NCI-H128 (cell line): ENCODE data around the gene FAM193A.
"Not testable (repeated sequence)": the region's sequence is repeated elsewhere in the genome, so short reads cannot be mapped to it uniquely, and the experiment has no call there.

ENCODE experiments used
- DNase-seq: peaks from one replicate; lab custom pipeline; 2025; ENCODE audit not compliant: unreplicated experiment; lab: John Stamatoyannopoulos, UW

The FAM193A gene

DNA sequence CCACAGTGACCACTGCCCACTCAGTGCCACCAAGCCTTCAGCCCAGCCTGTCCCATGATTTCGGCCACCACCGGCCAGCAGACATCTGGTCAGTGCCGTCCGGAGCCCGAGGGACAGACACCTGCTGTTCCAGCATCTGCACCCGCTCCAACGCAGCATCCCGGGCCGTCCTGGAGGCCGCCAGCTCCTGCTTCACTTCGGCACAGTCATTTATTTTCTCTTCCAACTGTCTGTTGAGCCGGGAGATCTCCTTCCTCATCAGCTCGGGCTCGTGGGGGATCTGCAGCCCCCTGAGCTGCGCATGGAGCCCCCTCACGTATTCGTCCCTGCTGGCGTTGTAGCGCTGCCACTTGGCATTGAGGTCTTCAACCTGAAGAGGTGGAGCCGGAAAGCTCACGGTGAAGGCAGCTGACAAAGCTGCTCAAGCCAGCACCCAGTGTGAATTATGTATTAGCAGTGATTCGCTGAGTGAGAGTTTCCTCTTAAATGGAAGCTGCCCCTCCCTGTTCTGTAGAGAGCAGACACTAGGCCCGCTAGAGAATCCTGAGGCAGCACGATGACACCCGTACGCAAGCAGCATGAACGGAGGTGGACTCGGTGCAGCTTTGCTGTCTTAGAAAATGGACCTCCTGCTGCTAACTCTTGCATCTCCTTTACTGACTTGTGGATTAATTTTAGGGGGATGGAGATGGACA lies 208.3 kb downstream of the FAM193A start:
- DNase-seq = no peak

DNA sequence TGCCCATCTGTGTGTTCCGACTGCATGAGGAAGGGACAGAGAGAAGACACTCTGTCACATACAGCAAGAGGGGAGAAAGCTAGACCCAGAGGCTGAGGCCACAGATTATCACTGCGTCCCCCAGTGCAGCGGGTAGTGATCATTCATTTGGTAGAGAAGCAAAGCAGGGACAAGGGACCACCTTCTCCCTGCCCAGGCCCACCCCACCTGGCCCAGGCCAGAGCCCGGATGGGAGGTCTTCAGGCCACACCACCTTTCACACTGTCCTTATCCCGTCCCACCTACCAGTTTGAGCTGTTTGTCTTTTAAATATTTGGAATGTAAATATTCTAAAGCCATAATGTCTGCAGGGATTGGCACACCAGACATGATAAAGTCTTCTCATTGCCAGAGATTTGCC lies 209.1 kb downstream of the FAM193A start:
- DNase-seq = no peak

DNA sequence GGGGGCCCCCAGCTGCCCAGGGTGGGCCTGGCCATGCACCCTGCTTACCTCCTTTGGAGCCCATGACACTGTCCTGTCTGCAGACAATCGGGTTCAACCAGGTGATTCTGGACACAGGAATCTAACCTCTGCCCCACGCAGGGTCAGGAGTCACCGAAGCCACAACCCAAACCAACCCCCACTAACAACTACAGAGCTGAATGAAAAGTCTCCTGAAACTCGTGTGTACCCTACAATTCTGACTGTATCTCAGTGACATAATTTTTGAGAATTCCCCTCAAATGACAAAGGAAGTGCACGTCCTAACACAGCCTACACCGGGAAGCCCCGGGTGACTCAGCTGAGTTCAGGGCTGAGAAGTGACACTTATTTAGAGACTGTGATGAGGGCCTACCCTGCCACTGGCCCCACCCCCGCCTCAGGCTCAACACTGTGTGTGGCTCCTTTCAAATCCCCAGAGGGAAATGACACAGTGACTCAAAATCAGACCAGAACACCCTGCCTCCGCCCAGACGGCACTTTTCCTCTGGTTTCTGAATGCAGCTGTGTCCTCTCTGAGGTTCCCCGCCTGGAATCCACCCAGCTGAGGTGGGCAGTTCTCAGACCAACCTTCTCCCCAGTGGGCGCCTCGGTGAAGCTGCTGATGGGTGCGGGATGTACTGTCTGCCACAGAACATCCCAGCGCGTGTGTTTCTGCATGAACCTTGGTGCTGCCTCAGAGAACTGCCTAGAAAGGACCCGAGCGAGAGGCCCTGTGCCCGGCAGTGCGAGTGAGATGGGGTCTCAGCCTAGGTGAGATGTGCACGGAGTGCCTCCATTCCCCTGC lies 209.7 kb downstream of the FAM193A start:
- no peak for DNase-seq

DNA sequence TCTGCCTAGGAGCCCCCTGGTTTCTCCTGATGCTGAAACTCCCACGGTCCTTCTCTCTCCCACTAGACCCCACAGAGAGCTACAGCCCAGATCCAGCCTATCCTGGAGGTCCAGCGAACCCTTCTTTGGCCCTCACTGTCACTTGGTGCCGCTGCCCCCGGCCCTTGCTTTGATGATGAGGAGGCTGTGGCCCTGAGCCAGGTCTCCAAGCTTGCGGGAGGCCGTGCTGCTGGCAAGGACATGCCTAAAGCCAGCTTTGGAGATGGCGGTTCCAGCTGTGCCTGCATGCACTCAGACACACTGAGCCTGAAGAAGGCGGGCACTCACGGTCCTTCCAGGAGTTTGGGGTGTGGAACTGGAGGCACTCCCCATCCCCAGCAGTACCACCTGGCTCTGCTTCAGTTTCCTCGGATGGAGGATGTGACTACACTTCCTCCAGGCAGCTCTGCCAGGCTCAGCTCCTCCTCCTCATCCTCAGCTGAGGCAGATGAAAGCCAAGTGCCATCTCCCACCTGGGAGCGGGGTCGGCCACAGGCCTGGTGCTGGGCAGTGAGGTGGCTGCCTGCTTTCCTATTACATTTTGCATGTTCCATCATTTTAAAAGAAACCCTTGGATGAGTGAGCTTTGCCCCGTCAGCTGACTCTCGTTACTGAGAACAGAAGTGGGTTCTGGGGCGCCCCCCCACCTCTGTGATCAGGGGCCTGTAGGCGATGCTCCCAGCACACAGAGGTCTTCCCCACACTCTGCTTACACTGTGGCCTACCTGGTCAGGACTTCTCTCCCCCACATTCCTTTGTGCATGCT lies 210.6 kb downstream of the FAM193A start:
- DNase-seq = no peak

DNA sequence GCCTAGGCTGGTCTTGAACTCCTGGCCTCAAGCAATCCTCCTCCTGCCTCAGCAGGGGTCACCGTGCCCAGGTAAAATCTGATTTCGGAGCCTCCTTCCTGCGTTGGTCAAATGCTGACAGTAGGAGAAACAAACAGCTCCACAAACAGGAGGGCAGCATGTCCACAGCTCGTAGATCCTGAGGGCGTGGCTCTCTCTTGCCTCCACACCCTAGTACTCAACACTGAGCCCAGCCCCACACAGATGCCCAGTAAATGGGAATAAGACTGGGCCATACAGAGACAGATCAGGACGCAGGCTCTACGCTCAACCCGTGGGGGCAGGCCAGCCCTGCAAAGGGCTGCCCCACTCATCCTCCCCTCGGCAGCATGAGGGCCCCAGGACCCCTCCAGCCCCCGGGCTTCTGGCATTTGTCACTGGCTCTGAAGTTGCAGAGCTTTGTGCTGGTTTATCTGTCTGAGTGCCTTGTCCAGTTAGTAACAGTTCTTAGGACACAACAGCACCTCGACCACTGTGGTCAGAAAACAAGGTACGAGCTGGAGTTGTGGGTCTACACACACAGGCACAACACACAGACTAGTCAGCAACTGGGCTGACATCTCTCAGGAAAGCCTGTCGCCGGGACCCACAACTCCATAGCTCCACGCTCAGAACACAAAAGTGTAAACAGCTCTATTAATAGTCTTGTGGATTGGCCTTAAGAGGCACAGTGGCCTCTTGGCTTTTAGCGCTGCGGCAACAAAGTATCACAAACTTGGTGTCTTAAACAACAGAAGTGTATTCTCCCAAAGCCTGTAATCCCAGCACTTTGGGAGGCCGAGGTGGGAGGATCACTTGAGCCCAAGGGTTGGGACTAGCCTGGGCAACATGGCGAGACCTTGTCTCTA lies 214.5 kb downstream of the FAM193A start:
- DNase-seq = no peak

DNA sequence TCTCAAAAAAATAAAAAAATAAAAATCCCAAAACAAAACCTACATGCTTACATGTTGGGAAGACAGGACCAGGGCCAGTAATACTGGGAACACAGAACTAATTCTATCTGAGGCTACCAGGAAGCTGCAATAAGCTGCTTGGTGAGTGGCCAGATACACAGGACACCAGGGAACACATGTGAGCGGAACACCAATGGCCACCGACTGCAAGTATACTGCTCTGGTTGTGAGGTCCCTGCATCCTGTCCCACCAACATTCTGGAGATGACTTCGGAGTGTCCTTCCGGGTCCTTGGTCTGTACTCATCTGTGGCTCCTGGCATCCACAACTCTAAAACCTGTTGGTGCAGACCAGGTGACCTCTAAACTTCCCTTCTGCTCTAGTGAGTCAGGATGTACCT lies 217.0 kb downstream of the FAM193A start:
- no peak for DNase-seq

DNA sequence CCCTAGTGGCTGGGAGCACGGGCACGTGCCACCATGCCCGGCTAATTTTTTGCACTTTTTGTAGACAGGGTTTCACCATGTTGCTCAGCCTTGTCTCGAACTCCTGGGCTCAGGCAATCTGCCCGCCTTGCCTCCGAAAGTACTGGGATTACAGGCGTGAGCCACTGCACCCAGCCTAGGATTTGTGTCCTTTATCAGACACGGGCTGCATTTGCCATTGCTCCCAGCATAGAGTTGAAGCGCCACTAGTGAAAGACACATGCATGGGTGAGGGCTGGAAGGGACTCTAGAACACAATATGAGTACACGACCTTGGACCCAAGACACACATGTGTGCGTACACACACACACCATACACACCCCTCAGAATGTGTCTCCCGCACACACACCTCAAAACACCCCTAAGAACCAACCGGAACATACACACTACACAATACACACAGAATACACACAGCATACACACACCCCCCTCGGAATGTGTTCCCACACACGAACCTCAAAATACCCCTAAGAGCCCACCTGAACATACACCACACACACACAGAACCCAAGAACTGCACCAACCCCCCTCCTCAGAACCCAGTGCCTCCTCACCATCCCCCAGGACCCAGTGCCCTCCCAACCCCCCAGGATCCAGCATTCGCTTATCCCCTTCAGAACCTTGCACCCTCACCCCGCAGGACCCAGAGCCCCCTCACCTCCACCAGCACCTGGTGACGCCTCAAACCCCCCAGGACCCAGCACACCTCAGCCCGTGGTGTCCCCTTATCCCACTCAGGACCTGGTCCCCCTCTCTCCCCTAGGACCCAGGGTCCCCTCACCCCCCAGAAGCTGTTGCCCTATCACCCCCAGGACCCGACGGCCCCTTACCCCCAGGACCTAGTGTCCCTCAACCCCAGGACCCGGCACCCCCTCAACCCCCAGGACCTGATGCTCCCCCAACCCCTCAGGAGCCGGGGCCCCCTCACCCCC lies 218.7 kb downstream of the FAM193A start:
- no peak for DNase-seq

DNA sequence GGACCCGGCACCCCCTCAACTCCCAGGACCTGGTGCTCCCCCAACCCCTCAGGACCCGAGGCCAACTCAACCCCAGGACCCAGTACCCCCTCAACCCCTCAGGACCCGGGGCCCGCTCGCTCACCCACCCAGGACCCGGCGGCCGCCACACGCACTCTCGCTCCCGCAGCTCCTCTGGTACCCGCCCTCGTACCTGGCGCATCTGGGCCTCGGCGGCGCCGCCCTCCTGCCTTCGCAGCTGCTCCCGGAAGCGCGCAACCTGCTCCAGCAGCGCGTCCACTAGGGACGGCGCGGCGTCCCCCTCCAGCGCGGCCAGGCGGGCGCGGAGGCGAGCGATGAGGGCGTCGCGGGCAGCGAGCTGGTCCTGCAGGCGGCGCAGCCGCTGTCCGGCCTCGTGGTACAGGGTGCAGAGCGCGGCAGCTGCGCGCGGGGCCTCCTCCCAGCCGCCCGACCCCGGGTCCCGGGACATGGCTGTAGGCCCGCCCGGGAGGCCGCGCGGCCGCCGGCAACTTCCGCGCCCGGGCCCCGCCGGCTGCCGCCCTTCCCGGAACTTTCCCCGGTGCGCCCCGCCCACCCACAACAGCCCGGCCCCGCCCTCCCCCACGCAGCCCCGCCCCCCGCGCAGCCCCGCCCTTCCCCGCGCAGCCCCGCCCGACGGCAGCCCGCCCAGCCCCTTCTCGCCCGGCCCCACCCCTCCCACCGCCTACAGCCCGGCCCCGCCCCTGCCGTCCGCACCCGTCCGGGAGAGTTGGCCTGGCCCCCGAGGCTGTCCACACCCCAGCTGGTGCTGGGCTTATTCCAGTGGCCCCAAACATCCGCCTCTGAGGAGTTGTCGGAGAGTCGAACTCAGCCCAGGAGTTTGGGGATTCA lies 219.6 kb downstream of the FAM193A start, which contains the start of gene TNIP2:
Gene TNIP2 (minus strand): TSS at position 516 of the 870 bp plus-strand sequence. CDS start 47 bp downstream, at position 469.
- DNase-seq = no peak

DNA sequence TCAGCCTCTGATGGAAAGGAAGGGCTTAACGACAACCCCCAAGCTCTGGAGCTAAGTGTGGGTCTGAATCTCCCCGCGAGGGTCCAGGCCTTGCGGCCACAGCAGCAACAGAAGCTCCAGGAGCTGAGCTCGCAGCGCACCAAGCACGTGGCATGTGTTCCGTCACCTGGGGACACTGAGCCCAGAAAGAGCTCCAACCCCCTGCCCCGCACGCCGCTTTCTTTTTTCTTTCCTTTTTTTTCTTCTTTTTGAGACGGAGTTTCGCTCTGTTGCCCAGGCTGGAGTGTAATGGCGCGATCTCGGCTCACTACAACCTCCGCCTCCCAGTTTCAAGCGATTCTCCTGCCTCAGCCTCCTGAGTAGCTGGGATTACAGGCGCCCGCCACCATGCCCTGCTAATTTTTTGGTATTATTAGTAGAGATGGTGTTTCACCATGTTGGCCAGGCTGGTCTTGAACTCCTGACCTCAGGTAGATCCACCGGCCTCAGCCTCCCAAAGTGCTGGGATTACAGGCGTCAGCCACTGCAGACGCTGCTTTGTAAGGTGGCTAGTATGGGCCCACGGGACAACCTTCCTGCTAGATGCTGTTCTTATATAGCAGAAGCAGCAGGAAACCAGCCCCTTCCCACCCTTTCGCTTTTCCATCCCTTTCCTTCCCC lies 220.4 kb downstream of the FAM193A start:
- DNase-seq = no peak

DNA sequence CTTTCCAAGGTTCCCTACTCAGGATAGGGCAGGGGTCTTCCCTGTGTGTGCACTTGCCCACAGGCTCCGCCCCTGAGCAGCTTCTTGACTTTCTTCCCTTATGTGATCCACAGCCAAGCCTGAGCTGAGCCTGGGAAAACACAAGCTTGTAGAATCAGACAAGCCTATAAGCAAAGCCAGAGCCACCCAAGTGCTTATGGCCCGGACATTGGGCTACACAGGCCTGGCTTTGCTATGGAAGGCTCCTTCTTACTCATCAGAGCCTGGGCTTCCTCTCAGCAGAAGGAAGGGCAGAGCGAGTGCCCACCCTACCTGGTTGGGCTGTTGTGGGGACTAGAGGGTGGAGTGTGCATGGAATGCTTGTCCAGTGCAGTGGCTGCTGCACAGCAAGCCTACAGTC lies 221.0 kb downstream of the FAM193A start:
- DNase-seq = no peak

DNA sequence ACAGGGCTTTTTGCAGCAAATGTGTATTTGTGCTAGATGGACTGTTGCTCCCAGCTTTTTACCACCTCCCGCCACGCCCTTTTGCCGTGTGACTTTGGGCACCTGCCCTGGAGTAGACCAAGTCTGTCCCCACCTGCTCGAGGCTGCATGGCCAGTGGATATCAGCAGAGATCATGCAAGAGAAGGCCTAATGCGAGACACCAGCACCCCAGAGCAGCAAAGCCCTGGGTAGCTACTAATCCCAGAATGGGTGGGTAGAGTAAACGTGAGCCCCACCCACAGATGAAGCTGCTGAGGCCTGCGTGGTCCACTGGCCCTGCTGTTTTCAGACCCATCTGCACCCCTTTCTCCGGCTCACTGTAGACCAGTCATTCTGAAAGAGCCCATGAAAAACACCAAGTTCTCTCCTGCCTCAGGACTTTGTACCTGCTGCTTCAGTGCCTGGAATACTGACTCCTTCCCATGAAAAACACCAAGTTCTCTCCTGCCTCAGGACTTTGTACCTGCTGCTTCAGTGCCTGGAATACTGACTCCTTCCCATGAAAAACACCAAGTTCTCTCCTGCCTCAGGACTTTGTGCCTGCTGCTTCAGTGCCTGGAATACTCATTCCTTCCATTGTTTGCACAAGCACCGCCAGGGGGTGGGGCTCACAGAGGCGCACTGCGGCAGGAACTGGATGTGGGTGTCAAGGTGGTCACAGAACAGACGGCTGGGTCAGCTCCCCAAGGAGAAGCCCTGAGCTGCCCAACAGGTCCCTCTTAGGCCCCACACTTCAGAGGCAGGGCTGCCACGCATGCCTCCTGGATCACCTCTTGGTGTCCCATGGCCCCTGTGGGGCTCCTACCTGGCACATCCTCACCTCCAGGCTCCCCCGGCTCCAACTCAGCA lies 224.8 kb downstream of the FAM193A start:
- DNase-seq = no peak

DNA sequence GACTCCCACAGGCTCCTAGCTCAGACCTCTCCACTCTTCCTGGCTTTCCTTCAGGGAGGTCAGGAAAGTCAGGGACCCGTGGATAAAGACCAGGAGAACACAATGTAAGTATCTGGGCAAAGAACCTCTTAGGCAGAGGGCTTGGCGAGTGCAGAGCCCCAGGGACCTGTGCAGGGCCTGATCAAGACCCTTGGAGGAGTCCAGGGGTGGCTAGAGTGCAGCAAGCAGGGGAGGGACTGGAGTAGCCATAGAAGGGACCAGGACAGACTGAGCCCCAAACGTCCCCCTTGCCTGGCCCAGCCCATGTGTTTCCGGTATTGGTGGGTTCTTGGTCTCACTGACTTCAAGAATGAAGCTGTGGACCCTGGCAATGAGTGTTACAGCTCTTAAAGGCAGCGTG lies 225.6 kb downstream of the FAM193A start:
- no peak for DNase-seq

DNA sequence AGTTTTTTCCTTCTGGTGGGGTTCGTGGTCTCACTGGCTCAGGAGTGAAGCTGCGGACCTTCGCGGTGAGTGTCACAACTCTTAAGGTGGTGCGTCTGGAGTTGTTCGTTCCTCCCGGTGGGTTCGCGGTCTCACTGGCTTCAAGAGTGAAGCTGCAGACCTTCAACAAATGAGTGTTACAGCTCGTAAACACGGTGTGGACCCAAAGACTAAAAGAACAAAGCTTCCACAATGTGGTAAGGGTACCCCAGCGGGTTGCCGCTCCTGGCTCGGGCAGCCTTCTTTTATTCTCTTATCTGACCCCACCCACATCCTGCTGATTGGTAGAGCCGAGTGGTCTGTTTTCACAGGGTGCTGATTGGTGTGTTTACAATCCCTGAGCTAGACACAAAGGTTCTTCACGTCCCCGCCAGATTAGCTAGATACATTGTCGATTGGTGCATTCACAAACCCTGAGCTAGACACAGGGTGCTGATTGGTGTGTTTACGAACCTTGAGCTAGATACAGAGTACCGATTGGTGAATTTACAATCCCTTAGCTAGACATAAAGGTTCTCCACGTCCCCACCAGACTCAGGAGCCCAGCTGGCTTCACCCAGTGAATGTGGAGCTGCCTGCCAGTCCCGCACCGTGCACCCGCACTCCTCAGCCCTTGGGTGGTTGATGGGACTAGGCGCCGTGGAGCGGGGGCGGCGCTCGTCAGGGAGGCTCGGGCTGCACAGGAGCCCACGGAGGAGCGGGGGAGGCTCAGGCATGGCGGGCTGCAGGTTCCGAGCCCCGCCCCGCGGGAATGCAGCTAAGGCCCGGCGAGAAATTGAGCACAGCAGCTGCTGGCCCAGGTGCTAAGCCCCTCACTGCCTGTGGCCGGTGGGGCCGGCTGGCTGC lies 226.3 kb downstream of the FAM193A start:
- not testable (repeated sequence) for DNase-seq

DNA sequence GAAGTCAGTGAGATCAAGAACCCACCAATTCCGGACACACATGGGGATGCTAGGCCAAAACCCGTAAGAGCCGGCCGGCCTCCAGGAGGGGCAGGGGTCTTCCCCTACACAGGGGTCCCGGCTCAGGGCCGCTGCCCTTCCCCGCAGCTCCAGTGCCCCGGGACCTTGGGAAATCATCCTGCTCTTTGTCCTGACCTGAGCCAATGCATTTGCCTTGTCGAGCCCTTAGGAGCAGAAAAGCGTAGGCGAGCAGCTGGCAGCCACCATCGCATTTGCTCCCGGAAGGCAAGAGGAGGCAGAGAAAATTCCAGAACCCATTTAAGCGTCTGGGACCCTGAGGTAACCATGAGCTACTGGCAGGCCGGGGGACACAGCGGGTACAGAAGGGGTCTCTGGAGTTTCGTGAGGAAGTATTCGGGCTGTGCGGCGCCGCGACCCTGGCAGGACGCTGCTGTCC lies 227.1 kb downstream of the FAM193A start:
- DNase-seq = no peak

DNA sequence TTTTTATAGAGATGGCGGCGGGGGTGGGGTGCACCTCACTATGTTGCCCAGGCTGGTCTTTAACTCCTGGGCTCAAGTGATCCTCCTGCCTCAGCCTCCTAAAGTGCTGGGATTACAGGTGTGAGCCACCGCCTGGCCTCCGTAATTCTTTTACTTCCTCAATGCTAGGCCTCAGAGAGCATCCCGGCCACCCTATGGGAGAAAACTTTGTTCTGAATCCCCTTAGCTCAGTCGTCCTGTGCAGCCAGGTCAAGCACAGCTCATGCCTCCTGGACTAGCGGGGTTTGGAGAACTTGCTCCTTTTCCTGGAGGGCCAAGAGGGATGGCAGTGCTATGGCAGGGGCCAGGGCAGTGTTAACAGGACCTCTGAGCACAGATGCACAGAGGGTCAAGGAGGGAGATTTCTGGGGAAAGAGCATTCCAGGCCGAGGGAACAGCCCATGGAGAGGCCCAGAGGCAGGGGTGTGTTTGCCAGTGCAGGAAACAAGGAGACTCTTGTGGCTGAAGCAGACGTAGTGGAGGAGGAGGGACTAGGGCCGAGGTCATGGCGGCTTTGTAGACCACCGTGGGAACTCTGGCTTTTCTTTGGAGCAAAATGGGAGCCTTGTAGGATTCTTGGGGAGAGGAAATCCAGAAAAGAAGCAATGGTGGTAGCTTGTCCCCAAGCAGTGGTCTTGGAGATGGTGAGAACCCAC lies 229.5 kb downstream of the FAM193A start:
- DNase-seq = no peak
